HG03571 (cell line): Measurements from ENCODE around the gene RIF1.

Source experiments
- ATAC-seq: cut with Tn5 transposase; IDR thresholded peaks from one replicate; pipeline ENCODE4 v1.9.1; 2021; ENCODE audit not compliant: unreplicated experiment

The RIF1 gene, protein sequence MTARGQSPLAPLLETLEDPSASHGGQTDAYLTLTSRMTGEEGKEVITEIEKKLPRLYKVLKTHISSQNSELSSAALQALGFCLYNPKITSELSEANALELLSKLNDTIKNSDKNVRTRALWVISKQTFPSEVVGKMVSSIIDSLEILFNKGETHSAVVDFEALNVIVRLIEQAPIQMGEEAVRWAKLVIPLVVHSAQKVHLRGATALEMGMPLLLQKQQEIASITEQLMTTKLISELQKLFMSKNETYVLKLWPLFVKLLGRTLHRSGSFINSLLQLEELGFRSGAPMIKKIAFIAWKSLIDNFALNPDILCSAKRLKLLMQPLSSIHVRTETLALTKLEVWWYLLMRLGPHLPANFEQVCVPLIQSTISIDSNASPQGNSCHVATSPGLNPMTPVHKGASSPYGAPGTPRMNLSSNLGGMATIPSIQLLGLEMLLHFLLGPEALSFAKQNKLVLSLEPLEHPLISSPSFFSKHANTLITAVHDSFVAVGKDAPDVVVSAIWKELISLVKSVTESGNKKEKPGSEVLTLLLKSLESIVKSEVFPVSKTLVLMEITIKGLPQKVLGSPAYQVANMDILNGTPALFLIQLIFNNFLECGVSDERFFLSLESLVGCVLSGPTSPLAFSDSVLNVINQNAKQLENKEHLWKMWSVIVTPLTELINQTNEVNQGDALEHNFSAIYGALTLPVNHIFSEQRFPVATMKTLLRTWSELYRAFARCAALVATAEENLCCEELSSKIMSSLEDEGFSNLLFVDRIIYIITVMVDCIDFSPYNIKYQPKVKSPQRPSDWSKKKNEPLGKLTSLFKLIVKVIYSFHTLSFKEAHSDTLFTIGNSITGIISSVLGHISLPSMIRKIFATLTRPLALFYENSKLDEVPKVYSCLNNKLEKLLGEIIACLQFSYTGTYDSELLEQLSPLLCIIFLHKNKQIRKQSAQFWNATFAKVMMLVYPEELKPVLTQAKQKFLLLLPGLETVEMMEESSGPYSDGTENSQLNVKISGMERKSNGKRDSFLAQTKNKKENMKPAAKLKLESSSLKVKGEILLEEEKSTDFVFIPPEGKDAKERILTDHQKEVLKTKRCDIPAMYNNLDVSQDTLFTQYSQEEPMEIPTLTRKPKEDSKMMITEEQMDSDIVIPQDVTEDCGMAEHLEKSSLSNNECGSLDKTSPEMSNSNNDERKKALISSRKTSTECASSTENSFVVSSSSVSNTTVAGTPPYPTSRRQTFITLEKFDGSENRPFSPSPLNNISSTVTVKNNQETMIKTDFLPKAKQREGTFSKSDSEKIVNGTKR (N-terminal part only)

GRCh38 chr2:151409601-151410484 lies at the start of gene RIF1:
Gene RIF1, plus strand, starts transcription at chr2:151409902. Its CDS starts 522 bp downstream, at chr2:151410424.
- peak; percentile 90 for ATAC-seq

- ATAC-seq: no peak
Observed at GRCh38 chr2:151361674-151362370, 47.9 kb upstream of the RIF1 start.

- peak; percentile 88 for ATAC-seq
Observed at GRCh38 chr2:151363709-151364108, 46.0 kb upstream of the RIF1 start.

- ATAC-seq: no peak
Observed at GRCh38 chr2:151367571-151367970, 42.1 kb upstream of the RIF1 start.

DNA sequence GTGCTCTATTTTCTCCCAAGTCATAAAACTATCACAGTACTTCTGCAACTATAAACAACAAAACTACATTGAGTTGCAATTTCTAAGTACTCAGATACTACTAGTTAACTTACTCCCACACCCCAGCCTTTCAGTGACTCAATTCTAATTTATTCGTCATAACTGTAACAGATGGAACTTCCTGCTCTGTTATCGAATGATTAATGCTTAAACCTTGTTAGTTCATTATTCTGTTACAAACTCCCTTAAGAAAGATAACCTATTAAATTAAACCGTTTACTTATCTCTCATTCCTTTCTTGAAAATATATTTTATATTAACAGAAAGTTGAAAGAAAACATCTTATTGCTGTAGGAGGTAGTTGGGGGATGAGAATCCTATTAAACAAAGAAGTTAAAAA lies 35.3 kb upstream of the RIF1 start:
- peak; percentile 99 for ATAC-seq

DNA sequence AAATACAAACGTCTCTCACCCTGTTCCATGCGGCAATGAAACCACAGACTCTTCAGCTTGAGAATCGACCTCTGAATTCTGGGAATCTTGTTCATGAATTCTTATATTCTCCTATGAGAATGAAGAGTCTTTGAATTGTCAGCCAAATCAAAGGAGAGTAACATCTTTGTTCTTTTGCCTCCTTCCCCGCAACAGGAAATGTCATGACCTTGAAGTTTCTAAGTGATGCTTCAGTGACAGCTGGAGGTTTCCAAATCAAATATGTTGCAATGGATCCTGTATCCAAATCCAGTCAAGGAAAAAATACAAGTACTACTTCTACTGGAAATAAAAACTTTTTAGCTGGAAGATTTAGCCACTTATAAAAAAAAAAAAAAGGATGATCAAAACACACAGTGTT lies 30.5 kb upstream of the RIF1 start:
- ATAC-seq: no peak

DNA sequence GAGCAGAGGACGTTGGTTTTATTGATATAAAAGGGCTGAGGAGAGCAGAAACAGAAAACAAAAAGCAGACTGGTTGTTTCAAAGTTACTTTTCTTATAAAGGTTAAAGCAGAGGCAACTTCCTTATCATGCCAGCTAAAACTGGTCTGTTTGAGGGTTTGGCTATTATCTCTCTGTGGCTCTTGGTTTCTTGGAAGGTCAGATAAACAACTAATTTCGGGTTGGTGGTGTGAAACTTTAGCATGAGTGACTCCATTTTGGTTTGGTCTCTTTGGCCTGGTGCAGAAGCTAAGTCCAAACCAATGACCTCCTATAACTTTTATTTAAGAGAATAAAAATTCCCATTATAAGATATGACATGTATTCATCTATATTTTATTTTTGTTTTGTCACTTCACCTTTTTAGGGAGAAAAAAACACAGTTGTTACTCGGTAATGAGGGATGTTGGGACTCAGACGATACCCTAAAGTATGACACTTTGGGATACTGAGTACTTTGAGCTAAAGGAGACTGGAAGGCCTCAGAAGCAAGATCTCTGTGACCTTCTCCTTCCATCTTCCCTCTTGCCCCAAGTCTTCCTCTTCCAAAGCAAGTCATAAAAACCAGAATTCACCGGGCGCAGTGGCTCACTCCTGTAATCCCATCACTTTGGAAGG lies 29.0 kb upstream of the RIF1 start:
- ATAC-seq: no peak

DNA sequence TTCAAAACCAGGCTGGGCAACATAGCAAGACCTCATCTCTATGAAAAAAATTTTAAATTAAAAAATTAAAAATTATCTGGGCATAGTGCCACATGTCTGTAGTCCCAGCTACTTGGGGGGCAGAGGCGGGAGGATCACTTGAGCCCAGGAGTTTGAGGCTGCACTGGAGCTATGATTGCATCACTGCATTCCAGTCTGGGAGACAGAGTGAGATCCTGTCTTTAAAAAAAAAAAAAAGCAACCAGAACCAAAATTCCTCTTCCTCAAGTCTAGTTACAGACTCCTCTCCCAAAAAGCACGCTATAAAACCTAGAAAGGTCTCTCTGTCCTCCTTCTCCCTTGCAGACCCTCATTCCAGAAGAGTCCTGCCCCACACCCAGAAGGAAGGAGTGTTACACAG lies 28.4 kb upstream of the RIF1 start:
- ATAC-seq: no peak

DNA sequence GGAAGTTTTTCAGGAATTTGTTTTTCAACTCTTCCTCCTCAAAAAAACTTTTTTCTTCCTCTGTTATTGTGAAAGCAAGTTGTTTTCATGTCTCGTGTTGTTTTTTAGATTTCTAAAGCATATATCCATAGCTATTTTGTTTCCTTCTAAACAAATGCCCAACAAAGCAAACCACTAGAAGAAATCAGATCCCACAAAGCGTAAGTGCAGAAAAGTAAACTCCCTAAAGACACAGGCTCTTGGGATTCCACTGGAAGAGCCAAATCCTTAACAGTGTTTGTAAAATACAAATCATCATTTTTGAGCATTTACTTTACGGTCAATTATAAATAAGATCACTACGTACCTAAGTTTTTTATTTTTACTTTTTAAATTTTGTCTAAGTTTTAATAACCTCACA lies 21.7 kb upstream of the RIF1 start:
- no peak for ATAC-seq

GRCh38 chr2:151391436-151391835 lies 18.3 kb upstream of the RIF1 start:
- no peak for ATAC-seq

DNA sequence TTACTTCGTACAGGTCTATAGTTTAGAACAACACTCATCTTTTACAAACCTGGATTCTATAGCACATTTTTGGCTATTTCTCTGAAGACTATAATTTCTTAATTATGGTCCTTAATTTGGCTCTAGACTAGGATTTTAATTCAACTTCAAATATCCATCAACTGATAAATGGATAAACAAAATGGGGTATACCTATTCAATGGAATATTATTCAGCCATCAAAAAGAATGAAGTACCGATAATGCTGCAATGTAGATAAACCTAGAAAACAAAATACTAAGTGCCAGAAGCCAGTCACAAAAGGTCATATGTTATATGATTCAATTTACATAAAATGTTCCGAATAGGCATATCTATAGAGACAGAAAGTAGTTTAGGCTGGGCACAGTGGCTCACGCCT lies 15.2 kb upstream of the RIF1 start:
- no peak for ATAC-seq

DNA sequence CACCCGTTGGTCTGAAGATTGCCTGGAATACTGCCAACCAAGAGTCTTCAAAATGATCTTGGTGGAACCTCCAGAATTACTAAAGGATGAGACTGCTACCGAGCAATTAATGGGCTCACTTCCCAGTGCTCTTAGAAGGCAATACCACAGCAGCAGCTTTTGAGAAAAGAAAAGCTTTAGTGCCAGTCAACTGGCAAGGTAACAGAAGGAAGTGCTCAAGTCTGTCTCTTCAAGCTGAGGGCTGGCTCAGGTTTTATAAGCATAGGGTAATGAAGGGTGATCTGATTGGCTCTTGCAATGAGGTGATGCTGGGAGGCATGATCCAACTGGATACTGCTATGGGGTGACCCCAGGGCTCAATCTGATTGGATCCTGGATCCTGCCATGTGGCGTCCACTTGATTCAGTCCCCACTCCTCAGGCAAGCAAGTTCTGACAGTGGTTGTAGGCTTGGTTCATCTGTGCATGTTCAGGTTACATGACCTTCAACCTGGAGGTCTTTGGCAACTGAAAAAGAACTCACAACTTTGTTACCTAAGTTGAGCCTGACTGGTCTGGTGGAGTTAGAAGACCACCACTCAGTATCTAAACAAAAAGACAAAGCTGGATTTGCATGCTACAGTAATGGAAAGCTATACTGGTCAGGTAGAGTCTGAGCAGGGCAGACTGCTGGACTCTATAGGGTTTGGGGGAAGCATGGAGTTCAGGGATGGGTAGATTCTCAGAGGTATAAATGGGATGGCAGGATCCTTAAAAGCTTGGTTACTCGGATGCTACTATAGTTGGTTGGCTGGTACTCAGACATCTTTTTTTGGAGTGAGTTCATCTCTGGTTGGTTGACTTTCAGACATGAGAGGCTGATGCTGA lies 14.0 kb upstream of the RIF1 start:
- no peak for ATAC-seq

DNA sequence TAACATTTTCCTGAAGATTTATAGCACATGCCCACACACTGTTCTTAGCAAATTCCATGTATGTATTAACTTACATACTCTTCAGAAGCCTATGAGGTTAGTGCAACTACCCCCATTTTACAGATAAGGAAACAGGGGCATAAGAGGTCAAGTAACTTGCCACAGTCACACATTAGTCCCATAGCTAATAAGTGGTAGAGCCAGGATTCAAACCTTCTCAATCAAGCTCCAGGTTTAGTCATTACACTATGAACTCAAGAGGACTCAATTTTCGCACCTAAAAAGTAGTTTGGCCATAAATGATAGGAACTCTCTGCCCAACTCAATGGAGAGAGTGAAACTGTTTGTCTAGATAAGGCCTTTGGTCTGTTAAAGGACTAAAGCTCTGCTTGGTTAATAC lies 9.7 kb upstream of the RIF1 start:
- ATAC-seq: no peak

GRCh38 chr2:151401149-151401548 lies 8.6 kb upstream of the RIF1 start:
- ATAC-seq: no peak

GRCh38 chr2:151403914-151404313 lies 5.8 kb upstream of the RIF1 start:
- ATAC-seq: no peak

- no peak for ATAC-seq
Observed at GRCh38 chr2:151405376-151405775, 4.3 kb upstream of the RIF1 start.

GRCh38 chr2:151407281-151407680 lies 2.4 kb upstream of the RIF1 start:
- no peak for ATAC-seq
